Smooth muscle cell (in vitro differentiated cells): ENCODE measurements around the gene HEMK1. TPM values are rescaled to one million over a fixed set of nuclear protein-coding genes. Genes with fewer than 3 reads are reported as not detected.

Source experiments
- DNase-seq: peaks from one replicate; lab custom pipeline; 2025; ENCODE audit not compliant: unreplicated experiment; lab: John Stamatoyannopoulos, UW
- H2AFZ ChIP-seq: fragments of 200-600 bp; sonication (generic); 2 replicates; pipeline ENCODE4 v1.6.0; 2016; ENCODE audit warnings: antibody characterized with exemption, low read depth, mild to moderate bottlenecking
- H3F3A ChIP-seq: fragments of 200-600 bp; sonication (generic); 2 replicates; pipeline ENCODE4 v1.6.0; 2017; ENCODE audit warnings: antibody characterized with exemption, low read depth
- H3K27ac ChIP-seq: fragments of 200-600 bp; sonication (generic); 2 replicates; pipeline ENCODE4 v1.5.1; 2016; ENCODE audit warnings: low read depth, mild to moderate bottlenecking
- H3K27me3 ChIP-seq: fragments of 200-600 bp; sonication (generic); 2 replicates; pipeline ENCODE4 v1.6.1; 2016; ENCODE audit warnings: low read depth, mild to moderate bottlenecking
- H3K36me3 ChIP-seq: fragments of 200-600 bp; sonication (generic); 2 replicates; pipeline ENCODE4 v1.5.1; 2016; ENCODE audit warnings: low read depth
- H3K4me1 ChIP-seq: fragments of 200-600 bp; sonication (generic); 2 replicates; pipeline ENCODE4 v1.5.1; 2016; ENCODE audit warnings: low read depth
- H3K4me2 ChIP-seq: fragments of 200-600 bp; sonication (generic); 2 replicates; pipeline ENCODE4 v1.6.0; 2016; ENCODE audit warnings: mild to moderate bottlenecking
- H3K4me3 ChIP-seq: fragments of 200-600 bp; sonication (generic); 2 replicates; pipeline ENCODE4 v1.5.1; 2016; ENCODE audit warnings: mild to moderate bottlenecking
- H3K79me2 ChIP-seq: fragments of 200-600 bp; sonication (generic); 2 replicates; pipeline ENCODE4 v1.6.0; 2016; ENCODE audit warnings: low read depth, mild to moderate bottlenecking
- H3K9ac ChIP-seq: fragments of 200-600 bp; sonication (generic); 2 replicates; pipeline ENCODE4 v1.6.0; 2016; ENCODE audit warnings: low read depth
- H3K9me3 ChIP-seq: fragments of 200-600 bp; sonication (generic); replicated peaks from 2 replicates; pipeline ENCODE4 v1.5.1; 2016; ENCODE audit warnings: low read depth
- H4K20me1 ChIP-seq: fragments of 200-600 bp; sonication (generic); 2 replicates; pipeline ENCODE4 v1.6.0; 2016; ENCODE audit warnings: low read depth
- WGBS: methylation state at CpG from one replicate; pipeline ENCODE4 v1.1.7; 2016; ENCODE audit warnings: low lambda C conversion rate; 5-methylcytosine and 5-hydroxymethylcytosine counted together
- polyA plus RNA-seq: library from polyadenylated mRNA; unstranded; fragments of >200 nt; fragmentation: Nextera tagmentation; extraction: Ambion mirVana; gene quantifications from 2 replicates; pipeline ENCODE4 v1.2.1, GENCODE V29; 2016
- total RNA-seq: library from RNA; depleted of rRNA; stranded (reverse); fragments of >200 nt; gene quantifications from 2 replicates; pipeline ENCODE4 v1.2.3, GENCODE V29; 2014
- TF ChIP-seq, protein P1 (sequence below): fragments of 200-600 bp; sonication (generic); IDR thresholded peaks from 2 replicates; pipeline ENCODE4 v1.5.1; 2017; ENCODE audit warnings: borderline replicate concordance, mild to moderate bottlenecking, antibody characterized with exemption; ENCODE audit not compliant: insufficient read depth, poor library complexity, severe bottlenecking

Gene HEMK1
- total and polyA plus RNA-seq, 2 experiments from 2014 or later: 15.3 to 28.3 TPM

GRCh38 chr3:50542177-50543034 is 26.9 kb upstream of the HEMK1 start:
- no peaks in the 10 kb centered on the region for H3K79me2 ChIP-seq
- no peak overlapping the region for H3K4me2 ChIP-seq
- TF ChIP-seq, protein P1, sequence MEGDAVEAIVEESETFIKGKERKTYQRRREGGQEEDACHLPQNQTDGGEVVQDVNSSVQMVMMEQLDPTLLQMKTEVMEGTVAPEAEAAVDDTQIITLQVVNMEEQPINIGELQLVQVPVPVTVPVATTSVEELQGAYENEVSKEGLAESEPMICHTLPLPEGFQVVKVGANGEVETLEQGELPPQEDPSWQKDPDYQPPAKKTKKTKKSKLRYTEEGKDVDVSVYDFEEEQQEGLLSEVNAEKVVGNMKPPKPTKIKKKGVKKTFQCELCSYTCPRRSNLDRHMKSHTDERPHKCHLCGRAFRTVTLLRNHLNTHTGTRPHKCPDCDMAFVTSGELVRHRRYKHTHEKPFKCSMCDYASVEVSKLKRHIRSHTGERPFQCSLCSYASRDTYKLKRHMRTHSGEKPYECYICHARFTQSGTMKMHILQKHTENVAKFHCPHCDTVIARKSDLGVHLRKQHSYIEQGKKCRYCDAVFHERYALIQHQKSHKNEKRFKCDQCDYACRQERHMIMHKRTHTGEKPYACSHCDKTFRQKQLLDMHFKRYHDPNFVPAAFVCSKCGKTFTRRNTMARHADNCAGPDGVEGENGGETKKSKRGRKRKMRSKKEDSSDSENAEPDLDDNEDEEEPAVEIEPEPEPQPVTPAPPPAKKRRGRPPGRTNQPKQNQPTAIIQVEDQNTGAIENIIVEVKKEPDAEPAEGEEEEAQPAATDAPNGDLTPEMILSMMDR: peak; percentile 84
- H2AFZ ChIP-seq: no peak overlapping the region
- no peaks in the 10 kb centered on the region for H3K36me3 ChIP-seq
- 50% methylated on average over 2 of the region's 2 CpGs for WGBS
- H3K27ac ChIP-seq: no peak overlapping the region
- H3K4me1 ChIP-seq: peaks cover 9% of the 10 kb centered on the region
- no peak overlapping the region for H3K4me3 ChIP-seq
- H3F3A ChIP-seq: no peaks in the 10 kb centered on the region
- H3K9me3 ChIP-seq: no peaks in the 10 kb centered on the region
- H3K27me3 ChIP-seq: peaks cover 7% of the 10 kb centered on the region
- no peaks in the 10 kb centered on the region for H4K20me1 ChIP-seq
- DNase-seq: peak; percentile 37
- no peak overlapping the region for H3K9ac ChIP-seq

GRCh38 chr3:50545781-50546180 is 23.5 kb upstream of the HEMK1 start:
- Histone ChIP-seq H3K27me3 (no peaks in the 10 kb centered on the region), H3K4me2 (no peak overlapping the region), H3K9ac (no peak overlapping the region), H3K27ac (no peak overlapping the region), H3K4me1 (no peaks in the 10 kb centered on the region), H3F3A (no peaks in the 10 kb centered on the region), H3K36me3 (no peaks in the 10 kb centered on the region), H3K79me2 (no peaks in the 10 kb centered on the region), H4K20me1 (no peaks in the 10 kb centered on the region), H3K4me3 (no peak overlapping the region), H3K9me3 (no peaks in the 10 kb centered on the region), H2AFZ (no peak overlapping the region)
- WGBS: 76% methylated on average over 1 of the region's 1 CpG
- TF ChIP-seq, protein P1: no peak
- DNase-seq: no peak

DNA sequence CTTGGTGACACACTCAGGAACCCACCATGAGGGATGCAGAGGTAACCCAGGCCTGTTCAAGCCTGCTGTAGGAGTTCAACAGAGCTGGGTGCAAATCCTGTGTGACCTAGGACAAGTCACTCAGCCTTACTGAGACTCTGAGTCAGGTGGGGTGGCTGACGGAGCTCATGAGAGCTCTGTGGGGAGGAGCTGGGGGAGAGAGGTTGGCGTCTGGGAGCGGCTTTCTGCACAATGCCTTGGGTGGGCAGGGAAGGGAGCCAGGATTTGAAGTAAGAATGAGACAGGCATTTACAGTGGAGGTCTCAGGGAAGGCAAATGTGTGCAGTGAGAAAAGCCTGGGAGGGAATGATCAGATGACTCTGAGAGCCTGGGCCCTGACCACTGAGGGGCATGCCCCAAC is 20.1 kb upstream of the HEMK1 start:
- H3K27ac ChIP-seq: no peak overlapping the region
- H3K9ac ChIP-seq: no peak overlapping the region
- H3K4me3 ChIP-seq: no peak overlapping the region
- no peaks in the 10 kb centered on the region for H4K20me1 ChIP-seq
- H3K36me3 ChIP-seq: no peaks in the 10 kb centered on the region
- H3F3A ChIP-seq: no peaks in the 10 kb centered on the region
- no peaks in the 10 kb centered on the region for H3K4me1 ChIP-seq
- H2AFZ ChIP-seq: no peak overlapping the region
- H3K9me3 ChIP-seq: no peaks in the 10 kb centered on the region
- no peak overlapping the region for H3K4me2 ChIP-seq
- no peaks in the 10 kb centered on the region for H3K27me3 ChIP-seq
- H3K79me2 ChIP-seq: no peaks in the 10 kb centered on the region
- WGBS: 82% methylated on average over 3 of the region's 3 CpGs
- DNase-seq: no peak
- TF ChIP-seq, protein P1: no peak
